GM12878 (cell line): ENCODE data around the gene FKBP9. TPM values are rescaled to one million over a fixed set of nuclear protein-coding genes. Genes with fewer than 3 reads are reported as not detected.

Source experiments
- ATAC-seq: fragments of 200-7000 bp; cut with Tn5 transposase; 3 replicates; pipeline ENCODE4 v1.9.1; 2020; ENCODE audit warnings: mild to moderate bottlenecking, moderate library complexity
- BruUV-seq: library from RNA; stranded (reverse); fragments of 400-500 nt; replicated peaks from 2 replicates; lab custom pipeline; 2021; lab: Mats Ljungman, UMichigan
- CTCF ChIA-PET: fragments of 300-600 bp; sonication (Branson Sonifier 250); formaldehyde crosslinking; extraction: SDS; loops from one replicate; lab custom pipeline; 2021; ENCODE audit warnings: inconsistent platforms; lab: Yijun Ruan, JAX
- POLR2A ChIA-PET: fragments of 350-600 bp; formaldehyde crosslinking; extraction: SDS; loops from one replicate; lab custom pipeline; 2021; ENCODE audit warnings: inconsistent platforms; lab: Charles Lee
- RAD21 ChIA-PET: fragments of 300-600 bp; sonication (Branson Sonifier 250); formaldehyde crosslinking; loops from one replicate; lab custom pipeline; 2023; ENCODE audit warnings: antibody characterized with exemption; ENCODE audit not compliant: unreplicated experiment; lab: Charles Lee
- SMC1A ChIA-PET: fragments of 300-600 bp; sonication (Branson Sonifier 250); formaldehyde crosslinking; loops from one replicate; lab custom pipeline; 2023; ENCODE audit not compliant: unreplicated experiment, uncharacterized antibody; lab: Charles Lee
- DNase-seq: peaks from one replicate; pipeline ENCODE4 v3.0.0-alpha.2; 2011; ENCODE audit warnings: low read depth, low spot score
- FAIRE-seq: peaks from 3 replicates; lab custom pipeline; 2011; peaks lifted over from hg19 to GRCh38; lab: Jason Lieb, UNC
- H2AFZ ChIP-seq: 2 replicates; pipeline ENCODE4 v1.6.0; 2011; ENCODE audit warnings: low read depth, low read length, control low read depth; ENCODE audit not compliant: control insufficient read depth
- H3K27ac ChIP-seq: 2 replicates; pipeline ENCODE4 v1.5.1; 2011; ENCODE audit warnings: control low read depth; ENCODE audit not compliant: control insufficient read depth, insufficient read depth
- H3K27me3 ChIP-seq, 2 experiments: replicated peaks in 1 of 2; 2 replicates each; pipeline versions ENCODE4 v1.6.0 to v1.6.1; 2011; ENCODE audit warnings: low read length in 1 of 2; ENCODE audit not compliant: control insufficient read depth in 2 of 2, insufficient read depth in 2 of 2
- H3K36me3 ChIP-seq, 2 experiments: 2 replicates each; pipeline ENCODE4 v1.5.1; 2011; ENCODE audit warnings: low read length in 1 of 2; ENCODE audit not compliant: control insufficient read depth in 2 of 2, insufficient read depth in 2 of 2
- H3K4me1 ChIP-seq: 2 replicates; pipeline ENCODE4 v1.6.1; 2011; ENCODE audit warnings: mild to moderate bottlenecking, low read length, moderate library complexity, mixed read lengths; ENCODE audit not compliant: control insufficient read depth, insufficient read depth
- H3K4me2 ChIP-seq: 2 replicates; pipeline ENCODE4 v1.6.0; 2011; ENCODE audit warnings: control low read depth; ENCODE audit not compliant: control insufficient read depth, insufficient read depth
- H3K4me3 ChIP-seq: fragments of 200-600 bp; sonication (generic); 2 replicates; pipeline ENCODE4 v1.5.1; 2016
- H3K79me2 ChIP-seq: 2 replicates; pipeline ENCODE4 v1.6.0; 2011; ENCODE audit warnings: low read length; ENCODE audit not compliant: control insufficient read depth, insufficient read depth
- H3K9ac ChIP-seq: 2 replicates; pipeline ENCODE4 v1.8.0; 2011; ENCODE audit warnings: low read length, control low read depth, mixed read lengths; ENCODE audit not compliant: control insufficient read depth, insufficient read depth
- H3K9me3 ChIP-seq: replicated peaks from 3 replicates; pipeline ENCODE4 v1.5.1; 2011; ENCODE audit warnings: mild to moderate bottlenecking, low read length; ENCODE audit not compliant: control insufficient read depth, insufficient read depth
- H4K20me1 ChIP-seq: 2 replicates; pipeline ENCODE4 v1.6.0; 2011; ENCODE audit not compliant: control insufficient read depth, insufficient read depth
- CBX5 ChIP-seq: sonication (generic); IDR thresholded peaks from 2 replicates; pipeline ENCODE4 v1.6.1; 2016; ENCODE audit warnings: low read depth, moderate library complexity, mild to moderate bottlenecking, inconsistent platforms
- CREB1 ChIP-seq: IDR thresholded peaks from 2 replicates; pipeline ENCODE4 v1.6.1; 2012; ENCODE audit warnings: low read depth, mild to moderate bottlenecking, inconsistent platforms
- DPF2 ChIP-seq: fragments of 450-650 bp; IDR thresholded peaks from 2 replicates; pipeline ENCODE4 v1.6.1; 2017; ENCODE audit warnings: mild to moderate bottlenecking
- ESRRA ChIP-seq: IDR thresholded peaks from 2 replicates; pipeline ENCODE4 v1.6.1; 2012; ENCODE audit warnings: mild to moderate bottlenecking, low read length, improper control_type of control experiment
- FOS ChIP-seq: IDR thresholded peaks from 3 replicates; pipeline ENCODE4 v1.6.1; 2011; ENCODE audit warnings: borderline replicate concordance; ENCODE audit not compliant: insufficient read length; ENCODE audit errors: extremely low read depth
- IRF5 ChIP-seq: fragments of 450-650 bp; IDR thresholded peaks from 2 replicates; pipeline ENCODE4 v1.6.1; 2017; ENCODE audit warnings: borderline replicate concordance
- JUNB ChIP-seq: IDR thresholded peaks from 2 replicates; pipeline ENCODE4 v1.6.1; 2016; ENCODE audit warnings: antibody characterized with exemption, mild to moderate bottlenecking
- RAD21 ChIP-seq: IDR thresholded peaks from 2 replicates; pipeline ENCODE4 v1.6.1; 2011; ENCODE audit warnings: mild to moderate bottlenecking, low read depth, low read length, moderate library complexity; ENCODE audit not compliant: insufficient read depth
- RUNX3 ChIP-seq: IDR thresholded peaks from 2 replicates; pipeline ENCODE4 v1.6.1; 2012; ENCODE audit warnings: low read length, inconsistent platforms
- SMC3 ChIP-seq: IDR thresholded peaks from 2 replicates; pipeline ENCODE4 v1.6.1; 2011; ENCODE audit warnings: low read length, improper control_type of control experiment, borderline replicate concordance
- SP1 ChIP-seq: IDR thresholded peaks from one replicate; pipeline ENCODE4 v1.6.1; 2011; ENCODE audit warnings: low read depth, low read length
- SRF ChIP-seq, 2 experiments: IDR thresholded peaks; 2 replicates each; pipeline ENCODE4 v1.6.1; 2011; ENCODE audit warnings: low read depth in 2 of 2, low read length in 2 of 2, mild to moderate bottlenecking in 1 of 2, moderate library complexity in 1 of 2
- WGBS: methylation state at CpG from one replicate; pipeline ENCODE4 v1.1.6; 2016; ENCODE audit warnings: low lambda C conversion rate; ENCODE audit not compliant: insufficient replicate concordance, insufficient coverage; ENCODE audit errors: missing lambda C conversion rate; 5-methylcytosine and 5-hydroxymethylcytosine counted together
- in situ Hi-C: fragments of 300-500 bp; cut with MboI; formaldehyde crosslinking; loops from 9 replicates; pipeline ENCODE4 v1.14.3; 2018; ENCODE audit warnings: mixed read lengths
- intact Hi-C: fragments of 100-400 bp; cut with micrococcal nuclease; formaldehyde crosslinking; loops from one replicate; pipeline ENCODE4 v1.14.2; 2022; ENCODE audit not compliant: unreplicated experiment
- polyA plus RNA-seq, 11 experiments: library from polyadenylated mRNA; depleted of rRNA in 4 of 11; unstranded in 6 of 11; stranded (reverse) in 5 of 11; fragments of >200 nt; fragmentation: Nextera tagmentation in 4 of 11; fragmentation: Illumina TruSeq in 1 of 11; extraction: Ambion mirVana in 4 of 11; extraction: Trizol in 1 of 11; gene quantifications; 1 replicate in 1 of 11; 2 replicates in 10 of 11; pipeline versions ENCODE4 v1.2.1 to v1.2.3, GENCODE V29; 2011 to 2016; ENCODE audit warnings: inconsistent platforms in 2 of 11, missing spikeins in 2 of 11, low read depth in 1 of 11
- total RNA-seq, 4 experiments: library from RNA; depleted of rRNA in 3 of 4; stranded (reverse); fragments of >200 nt in 3 of 4; fragmentation: Illumina TruSeq in 1 of 4; extraction: Trizol in 1 of 4; gene quantifications; 2 replicates each; pipeline versions ENCODE4 v1.2.1 to v1.2.3, GENCODE V29; 2013 to 2021
- TF ChIP-seq, protein P1 (sequence below): fragments of 450-650 bp; IDR thresholded peaks from 2 replicates; pipeline ENCODE4 v1.6.1; 2017; ENCODE audit warnings: mild to moderate bottlenecking
- TF ChIP-seq, protein P2 (sequence below): fragments of 450-650 bp; IDR thresholded peaks from 2 replicates; pipeline ENCODE4 v1.6.1; 2017; ENCODE audit warnings: mild to moderate bottlenecking, low read depth, inconsistent platforms; ENCODE audit not compliant: poor library complexity, severe bottlenecking
- TF ChIP-seq, protein P3 (sequence below): fragments of 450-650 bp; IDR thresholded peaks from 2 replicates; pipeline ENCODE4 v1.6.1; 2016; ENCODE audit warnings: mild to moderate bottlenecking, moderate library complexity, borderline replicate concordance

The FKBP9 gene
- total and polyA plus RNA-seq, 10 of the 15 experiments (the other 5 are each of a cell fraction or from before 2014, with no cell fraction given) = 0.04 to 6.6 (median 2.6) TPM

- no peak overlapping the region for H3K4me3 ChIP-seq
- H3K9me3 ChIP-seq = peaks cover 4% of the 10 kb centered on the region; the same call in 2 of the 3 replicates
- intact Hi-C loops = no loop called here
- DNase-seq (no peak), ATAC-seq (peak; percentile 34), FAIRE-seq (peak; percentile 76)
- WGBS = 2% methylated on average over 2 of the region's 2 CpGs
- H4K20me1 ChIP-seq = no peaks in the 10 kb centered on the region
- H3K27me3 ChIP-seq = no peaks in the 10 kb centered on the region
- CTCF ChIA-PET = interaction anchor here (0.9 to 1.4 kb wide), 4 partner anchors 9 to 198 kb away, joined by 3 to 7 read pairs (median 4); partner anchors contain the start of gene NT5C3A
- in situ Hi-C loops = no loop called here
- H3K27ac ChIP-seq = no peak overlapping the region
- no peak overlapping the region for H3K9ac ChIP-seq
- no peak overlapping the region for H2AFZ ChIP-seq
- SMC1A ChIA-PET = interaction anchor here (1.5 to 1.7 kb wide), 2 partner anchors 9 to 10 kb away, joined by 4 to 6 read pairs; no protein-coding TSS in a partner anchor
- POLR2A ChIA-PET = interaction anchor here (0.6 to 1.7 kb wide), 3 partner anchors 9 to 22 kb away, joined by 3 to 6 read pairs (median 3); partner anchors contain the start of gene NT5C3A
- H3K4me2 ChIP-seq = no peak overlapping the region
- no peaks in the 10 kb centered on the region; a peak in 2 of 4 replicates for H3K36me3 ChIP-seq
- RAD21 ChIA-PET = interaction anchor here (0.7 to 1.4 kb wide), 2 partner anchors 18 to 198 kb away, joined by 3 to 4 read pairs; partner anchors contain the start of gene NT5C3A
- H3K79me2 ChIP-seq = peaks cover 89% of the 10 kb centered on the region
- no TSS peak for BruUV-seq
- H3K4me1 ChIP-seq = peaks cover 5% of the 10 kb centered on the region; the same call in 1 of the 2 replicates
- TF ChIP-seq JUNB (peak; percentile 33; the same call in 1 of the 2 replicates), DPF2 (no peak), RUNX3 (no peak), SMC3 (no peak), SP1 (no peak), RAD21 (no peak), CBX5 (no peak), IRF5 (no peak), SRF (IDR thresholded peaks at IDR 0.05; ENCODE audit: low read depth in 2 of 2, low read length in 2 of 2) (no peak), ESRRA (no peak), CREB1 (no peak), FOS (no peak)
- TF ChIP-seq, protein P1, sequence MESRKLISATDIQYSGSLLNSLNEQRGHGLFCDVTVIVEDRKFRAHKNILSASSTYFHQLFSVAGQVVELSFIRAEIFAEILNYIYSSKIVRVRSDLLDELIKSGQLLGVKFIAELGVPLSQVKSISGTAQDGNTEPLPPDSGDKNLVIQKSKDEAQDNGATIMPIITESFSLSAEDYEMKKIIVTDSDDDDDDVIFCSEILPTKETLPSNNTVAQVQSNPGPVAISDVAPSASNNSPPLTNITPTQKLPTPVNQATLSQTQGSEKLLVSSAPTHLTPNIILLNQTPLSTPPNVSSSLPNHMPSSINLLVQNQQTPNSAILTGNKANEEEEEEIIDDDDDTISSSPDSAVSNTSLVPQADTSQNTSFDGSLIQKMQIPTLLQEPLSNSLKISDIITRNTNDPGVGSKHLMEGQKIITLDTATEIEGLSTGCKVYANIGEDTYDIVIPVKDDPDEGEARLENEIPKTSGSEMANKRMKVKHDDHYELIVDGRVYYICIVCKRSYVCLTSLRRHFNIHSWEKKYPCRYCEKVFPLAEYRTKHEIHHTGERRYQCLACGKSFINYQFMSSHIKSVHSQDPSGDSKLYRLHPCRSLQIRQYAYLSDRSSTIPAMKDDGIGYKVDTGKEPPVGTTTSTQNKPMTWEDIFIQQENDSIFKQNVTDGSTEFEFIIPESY = no peak
- TF ChIP-seq, protein P2, sequence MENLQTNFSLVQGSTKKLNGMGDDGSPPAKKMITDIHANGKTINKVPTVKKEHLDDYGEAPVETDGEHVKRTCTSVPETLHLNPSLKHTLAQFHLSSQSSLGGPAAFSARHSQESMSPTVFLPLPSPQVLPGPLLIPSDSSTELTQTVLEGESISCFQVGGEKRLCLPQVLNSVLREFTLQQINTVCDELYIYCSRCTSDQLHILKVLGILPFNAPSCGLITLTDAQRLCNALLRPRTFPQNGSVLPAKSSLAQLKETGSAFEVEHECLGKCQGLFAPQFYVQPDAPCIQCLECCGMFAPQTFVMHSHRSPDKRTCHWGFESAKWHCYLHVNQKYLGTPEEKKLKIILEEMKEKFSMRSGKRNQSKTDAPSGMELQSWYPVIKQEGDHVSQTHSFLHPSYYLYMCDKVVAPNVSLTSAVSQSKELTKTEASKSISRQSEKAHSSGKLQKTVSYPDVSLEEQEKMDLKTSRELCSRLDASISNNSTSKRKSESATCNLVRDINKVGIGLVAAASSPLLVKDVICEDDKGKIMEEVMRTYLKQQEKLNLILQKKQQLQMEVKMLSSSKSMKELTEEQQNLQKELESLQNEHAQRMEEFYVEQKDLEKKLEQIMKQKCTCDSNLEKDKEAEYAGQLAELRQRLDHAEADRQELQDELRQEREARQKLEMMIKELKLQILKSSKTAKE = no peak
- TF ChIP-seq, protein P3, sequence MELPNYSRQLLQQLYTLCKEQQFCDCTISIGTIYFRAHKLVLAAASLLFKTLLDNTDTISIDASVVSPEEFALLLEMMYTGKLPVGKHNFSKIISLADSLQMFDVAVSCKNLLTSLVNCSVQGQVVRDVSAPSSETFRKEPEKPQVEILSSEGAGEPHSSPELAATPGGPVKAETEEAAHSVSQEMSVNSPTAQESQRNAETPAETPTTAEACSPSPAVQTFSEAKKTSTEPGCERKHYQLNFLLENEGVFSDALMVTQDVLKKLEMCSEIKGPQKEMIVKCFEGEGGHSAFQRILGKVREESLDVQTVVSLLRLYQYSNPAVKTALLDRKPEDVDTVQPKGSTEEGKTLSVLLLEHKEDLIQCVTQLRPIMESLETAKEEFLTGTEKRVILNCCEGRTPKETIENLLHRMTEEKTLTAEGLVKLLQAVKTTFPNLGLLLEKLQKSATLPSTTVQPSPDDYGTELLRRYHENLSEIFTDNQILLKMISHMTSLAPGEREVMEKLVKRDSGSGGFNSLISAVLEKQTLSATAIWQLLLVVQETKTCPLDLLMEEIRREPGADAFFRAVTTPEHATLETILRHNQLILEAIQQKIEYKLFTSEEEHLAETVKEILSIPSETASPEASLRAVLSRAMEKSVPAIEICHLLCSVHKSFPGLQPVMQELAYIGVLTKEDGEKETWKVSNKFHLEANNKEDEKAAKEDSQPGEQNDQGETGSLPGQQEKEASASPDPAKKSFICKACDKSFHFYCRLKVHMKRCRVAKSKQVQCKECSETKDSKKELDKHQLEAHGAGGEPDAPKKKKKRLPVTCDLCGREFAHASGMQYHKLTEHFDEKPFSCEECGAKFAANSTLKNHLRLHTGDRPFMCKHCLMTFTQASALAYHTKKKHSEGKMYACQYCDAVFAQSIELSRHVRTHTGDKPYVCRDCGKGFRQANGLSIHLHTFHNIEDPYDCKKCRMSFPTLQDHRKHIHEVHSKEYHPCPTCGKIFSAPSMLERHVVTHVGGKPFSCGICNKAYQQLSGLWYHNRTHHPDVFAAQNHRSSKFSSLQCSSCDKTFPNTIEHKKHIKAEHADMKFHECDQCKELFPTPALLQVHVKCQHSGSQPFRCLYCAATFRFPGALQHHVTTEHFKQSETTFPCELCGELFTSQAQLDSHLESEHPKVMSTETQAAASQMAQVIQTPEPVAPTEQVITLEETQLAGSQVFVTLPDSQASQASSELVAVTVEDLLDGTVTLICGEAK = no peak
Measured at GRCh38 chr7:33044986-33045385, 87.7 kb downstream of the FKBP9 start.
